Stimulated activated CD4-positive, alpha-beta T cell treated with anti-CD3 and anti-CD28 coated beads, Interleukin-4, amount 100 ng/mL, for 48 hours (primary cell): ENCODE results near the gene MCU.
"Not testable (repeated sequence)": the region's sequence is repeated elsewhere in the genome, so short reads cannot be mapped to it uniquely, and the experiment has no call there.

Source experiments
- DNase-seq, 2 donors: peaks; one replicate each; pipeline ENCODE4 v3.0.0-alpha.2; 2020; ENCODE audit warnings: low read depth in 2 of 2

MCU gene

GRCh38 chr10:72687035-72687434, 4.9 kb upstream of the MCU start:
- DNase-seq, result no peak

GRCh38 chr10:72688208-72688651, 3.7 kb upstream of the MCU start:
- no peak for DNase-seq

GRCh38 chr10:72689660-72690059, 2.3 kb upstream of the MCU start:
- DNase-seq, result no peak

- DNase-seq, result no peak
These were observed 1.7 kb upstream of the MCU start for GRCh38 chr10:72690071-72690755.

GRCh38 chr10:72691470-72691862, 477 bp upstream of the MCU start:
- no peak for DNase-seq

GRCh38 chr10:72692744-72692993, 726 bp downstream of the MCU start:
- DNase-seq, result no peak

GRCh38 chr10:72692994-72693781, 1.2 kb downstream of the MCU start:
- DNase-seq, result no peak

- no peak for DNase-seq
These were observed 2.8 kb downstream of the MCU start for GRCh38 chr10:72694476-72695369.

GRCh38 chr10:72695496-72695895, 3.6 kb downstream of the MCU start:
- no peak for DNase-seq

GRCh38 chr10:72697716-72698115, 5.8 kb downstream of the MCU start:
- DNase-seq, result no peak

GRCh38 chr10:72702465-72702864, 10.5 kb downstream of the MCU start:
- DNase-seq, result not testable (repeated sequence)

GRCh38 chr10:72702868-72703581, 11.1 kb downstream of the MCU start:
- DNase-seq, result no peak

GRCh38 chr10:72704117-72704516, 12.2 kb downstream of the MCU start:
- no peak for DNase-seq

GRCh38 chr10:72709041-72709440, 17.1 kb downstream of the MCU start:
- no peak for DNase-seq

GRCh38 chr10:72712136-72712535, 20.2 kb downstream of the MCU start:
- no peak for DNase-seq

GRCh38 chr10:72719941-72720592, 28.1 kb downstream of the MCU start:
- no peak for DNase-seq

- DNase-seq, result no peak
These were observed 29.1 kb downstream of the MCU start for GRCh38 chr10:72720814-72721660.

GRCh38 chr10:72727130-72727529, 35.2 kb downstream of the MCU start:
- DNase-seq, result no peak

GRCh38 chr10:72728462-72728861, 36.5 kb downstream of the MCU start:
- DNase-seq, result no peak

GRCh38 chr10:72729528-72729927, 37.6 kb downstream of the MCU start:
- no peak for DNase-seq
